OCI-LY3 (cell line): ENCODE data around the gene DACT2.

Experiments used
- CTCF ChIP-seq: fragments of 200-600, 300-600 bp; sonication (generic); IDR thresholded peaks from 2 replicates; pipeline ENCODE4 v1.5.1; 2014; ENCODE audit warnings: antibody characterized with exemption, low read length, low read depth
- EZH2phosphoT487 ChIP-seq: fragments of 200-600 bp; shearing (Covaris generic); IDR thresholded peaks from 2 replicates; pipeline ENCODE4 v1.6.1; 2018; ENCODE audit warnings: antibody characterized with exemption, mixed run types, low read depth

- TF ChIP-seq CTCF (no peak), EZH2phosphoT487 (no peak)
Observed at GRCh38 chr6:168263351-168263905, 56.1 kb downstream of the DACT2 start.
